HG03066 (cell line): ENCODE data around the gene ERN1.
"Not testable (repeated sequence)": the region's sequence is repeated elsewhere in the genome, so short reads cannot be mapped to it uniquely, and the experiment has no call there.

ENCODE experiments used
- ATAC-seq: cut with Tn5 transposase; IDR thresholded peaks from one replicate; pipeline ENCODE4 v1.9.1; 2021; ENCODE audit warnings: low read depth; ENCODE audit not compliant: unreplicated experiment

The ERN1 gene

DNA sequence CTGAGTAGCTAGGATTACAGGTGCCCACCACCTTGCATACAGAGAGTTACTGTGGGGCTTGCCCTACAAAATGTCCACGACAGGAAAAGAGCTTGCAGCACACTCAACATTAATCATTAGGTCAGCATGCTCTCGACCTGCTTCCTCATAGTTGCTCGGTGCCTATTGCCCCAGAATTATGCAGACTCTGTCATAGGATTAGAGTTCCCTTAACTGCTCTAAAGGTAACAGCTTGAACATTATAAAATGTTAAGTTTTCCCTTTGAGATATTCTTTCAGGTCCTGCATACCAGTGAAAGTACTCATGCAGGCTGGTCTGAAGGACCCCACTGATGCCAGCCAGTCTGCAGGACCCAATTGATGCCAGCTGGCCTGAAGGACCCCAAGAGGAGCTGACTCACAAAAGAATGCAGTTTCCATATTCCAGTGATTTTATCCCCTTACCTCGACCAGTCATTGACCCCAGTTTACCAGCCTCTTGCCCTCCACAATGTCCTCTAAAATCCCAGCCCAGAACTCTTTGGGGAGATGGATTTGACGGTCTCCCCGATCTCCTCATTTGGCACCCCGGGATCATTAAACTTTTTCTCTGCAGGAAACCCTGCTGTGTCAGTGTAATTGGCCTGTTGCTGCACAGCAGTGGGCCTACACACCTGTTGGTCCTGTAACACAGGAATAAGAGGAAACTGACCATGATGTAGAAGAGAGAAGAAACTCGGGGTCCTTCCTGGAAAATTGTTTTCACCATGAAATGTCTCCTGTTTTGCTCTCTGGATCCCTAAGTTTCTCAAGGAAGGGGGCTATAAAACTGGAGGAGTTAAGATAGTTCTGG is 120.2 kb downstream of the ERN1 start:
- no peak for ATAC-seq

DNA sequence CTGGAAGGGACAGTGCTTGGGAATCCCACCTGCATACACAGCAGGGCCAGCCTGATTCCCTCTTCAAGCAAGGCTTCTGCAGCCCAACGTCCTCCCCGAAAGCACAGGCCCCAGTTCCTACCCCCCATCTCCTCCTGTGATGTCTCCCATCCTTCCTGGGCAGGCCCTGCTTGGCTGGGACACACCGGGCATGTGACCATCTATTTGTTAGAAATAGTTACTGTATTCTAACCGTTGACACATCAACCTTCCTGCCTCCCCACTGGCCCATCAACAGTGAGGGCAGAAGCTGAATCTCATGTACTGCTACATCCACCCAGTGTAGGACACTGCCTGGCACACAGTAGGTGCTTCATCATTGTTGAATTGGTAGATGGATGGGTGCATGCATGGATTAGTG is 121.1 kb downstream of the ERN1 start:
- ATAC-seq, result no peak

DNA sequence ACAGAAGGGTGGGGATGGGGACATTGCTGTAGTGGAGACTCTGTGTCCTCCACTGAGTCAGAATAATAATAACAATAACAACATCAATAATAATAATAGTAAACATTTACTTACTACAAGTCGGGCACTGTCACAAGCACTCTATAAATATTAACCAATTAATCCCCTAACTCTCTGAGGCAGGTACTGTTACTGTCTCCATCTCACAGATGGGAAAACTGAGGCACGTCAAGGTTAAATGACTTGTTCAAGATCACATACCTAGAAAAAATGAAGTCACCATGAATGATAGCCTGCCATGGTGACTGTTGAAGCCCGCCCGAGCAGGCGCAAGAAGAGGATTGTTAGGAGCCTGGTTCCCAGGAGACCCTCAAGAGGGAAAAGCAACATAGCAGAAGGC is 121.6 kb downstream of the ERN1 start:
- ATAC-seq, result no peak

DNA sequence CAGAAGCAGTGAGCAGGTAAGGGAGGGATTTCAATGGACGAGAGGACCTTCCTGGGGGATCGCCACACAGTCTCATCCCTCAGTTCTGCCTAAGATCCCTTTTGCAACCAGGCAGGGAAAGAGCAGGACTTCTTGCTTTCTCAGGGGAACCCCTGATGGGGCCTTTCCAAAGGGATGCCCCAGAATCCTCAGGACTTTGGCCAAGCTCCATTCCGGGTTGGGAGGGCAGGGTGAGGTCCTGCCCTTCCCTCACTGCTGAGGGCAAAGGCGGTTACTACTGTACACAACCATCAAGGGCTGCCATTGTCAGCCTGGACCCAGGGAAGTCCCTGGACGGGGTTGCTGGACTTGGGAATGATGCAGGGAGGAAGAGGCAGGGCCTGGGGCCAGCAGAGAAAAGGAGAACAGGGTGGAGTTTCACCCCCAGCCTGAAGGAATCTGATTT is 122.1 kb downstream of the ERN1 start:
- ATAC-seq, result no peak

DNA sequence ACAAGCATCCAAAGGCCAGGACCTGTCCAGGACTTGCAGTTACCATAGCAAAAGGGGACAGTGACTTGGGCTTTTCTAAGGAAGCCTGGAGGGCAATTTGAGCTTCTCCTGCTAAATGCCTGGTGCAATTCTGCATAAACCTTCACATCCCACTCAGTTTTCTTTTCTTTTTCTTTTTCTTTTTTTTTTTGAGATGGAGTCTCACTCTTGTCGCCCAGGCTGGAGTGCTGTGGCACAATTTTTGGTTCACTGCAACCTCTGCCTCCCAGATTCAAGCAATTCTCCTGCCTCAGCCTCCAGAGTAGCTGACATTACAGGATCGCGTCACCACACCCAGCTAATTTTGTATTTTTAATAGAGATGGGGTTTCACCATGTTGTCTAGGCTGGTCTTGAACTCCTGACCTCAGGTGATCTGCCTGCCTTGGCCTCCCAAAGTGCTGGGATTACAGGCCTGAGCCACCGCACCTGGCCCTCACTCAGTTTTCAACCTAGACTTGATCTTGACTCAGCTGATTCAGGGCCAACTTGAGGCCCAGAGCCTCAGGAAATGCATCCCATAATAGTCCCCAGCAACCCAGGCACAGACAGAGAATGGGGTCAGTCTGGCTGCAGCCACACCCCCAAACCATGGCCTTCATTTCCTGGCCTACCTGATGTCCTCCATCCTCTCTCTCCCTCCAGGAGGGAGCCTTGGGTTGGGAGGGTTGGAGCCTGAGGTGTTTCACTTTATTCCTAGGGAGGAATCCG is 122.7 kb downstream of the ERN1 start:
- not testable (repeated sequence) for ATAC-seq

DNA sequence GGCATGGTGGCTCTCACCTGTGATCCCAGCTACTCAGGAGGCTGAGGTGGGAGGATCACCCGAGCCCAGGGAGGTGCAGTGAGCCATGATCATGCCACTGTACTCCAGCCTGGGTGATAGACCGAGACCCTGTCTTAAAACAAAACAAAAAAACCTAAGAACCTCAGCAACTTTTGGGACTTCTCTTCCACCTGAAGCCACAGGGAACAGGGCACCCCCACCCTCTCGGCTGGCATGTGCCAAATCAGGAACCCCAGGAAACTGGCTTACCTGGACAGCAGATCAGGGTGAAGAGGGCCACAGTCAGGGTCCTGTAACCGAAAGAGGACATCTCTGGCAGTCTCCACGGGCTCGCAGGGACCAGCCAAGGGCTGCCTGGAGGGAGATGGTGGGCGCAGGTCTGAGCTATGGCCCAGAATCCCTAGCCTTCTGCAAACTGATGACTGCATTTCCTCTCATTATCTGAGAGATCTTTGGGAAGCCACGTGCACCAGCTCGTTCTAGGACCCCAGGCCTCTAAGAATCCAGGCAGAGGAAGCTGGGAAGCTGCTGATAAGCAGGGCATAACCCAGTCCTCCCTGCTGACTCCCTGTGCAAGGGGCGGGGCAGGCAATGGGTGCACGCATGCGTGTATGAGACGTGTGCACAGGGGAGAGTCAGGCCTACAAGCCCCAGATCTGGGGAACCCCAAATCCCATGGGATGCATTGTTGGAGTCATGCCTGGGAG is 123.4 kb downstream of the ERN1 start:
- no peak for ATAC-seq

DNA sequence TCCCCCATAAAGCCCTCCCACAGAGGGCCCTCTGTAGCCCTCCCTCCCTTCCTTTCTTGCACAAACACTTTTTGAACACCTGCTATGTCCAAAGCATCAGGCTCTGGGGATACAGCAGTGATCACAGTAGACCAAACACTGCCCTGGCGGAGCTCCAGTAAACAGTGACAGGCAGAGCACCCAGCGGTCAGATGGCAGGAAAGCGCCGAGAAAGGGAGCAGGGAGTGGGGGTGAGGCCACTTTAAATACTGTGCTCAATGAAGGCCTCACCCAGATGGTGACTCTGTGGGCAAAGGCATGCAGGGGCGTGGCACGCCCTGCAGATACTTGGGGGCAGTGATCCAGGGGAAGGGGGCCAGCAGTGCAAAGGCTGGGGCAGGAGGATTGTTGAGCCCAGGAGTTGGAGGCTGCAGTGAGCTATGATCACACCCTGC is 124.2 kb downstream of the ERN1 start:
- ATAC-seq, result no peak

DNA sequence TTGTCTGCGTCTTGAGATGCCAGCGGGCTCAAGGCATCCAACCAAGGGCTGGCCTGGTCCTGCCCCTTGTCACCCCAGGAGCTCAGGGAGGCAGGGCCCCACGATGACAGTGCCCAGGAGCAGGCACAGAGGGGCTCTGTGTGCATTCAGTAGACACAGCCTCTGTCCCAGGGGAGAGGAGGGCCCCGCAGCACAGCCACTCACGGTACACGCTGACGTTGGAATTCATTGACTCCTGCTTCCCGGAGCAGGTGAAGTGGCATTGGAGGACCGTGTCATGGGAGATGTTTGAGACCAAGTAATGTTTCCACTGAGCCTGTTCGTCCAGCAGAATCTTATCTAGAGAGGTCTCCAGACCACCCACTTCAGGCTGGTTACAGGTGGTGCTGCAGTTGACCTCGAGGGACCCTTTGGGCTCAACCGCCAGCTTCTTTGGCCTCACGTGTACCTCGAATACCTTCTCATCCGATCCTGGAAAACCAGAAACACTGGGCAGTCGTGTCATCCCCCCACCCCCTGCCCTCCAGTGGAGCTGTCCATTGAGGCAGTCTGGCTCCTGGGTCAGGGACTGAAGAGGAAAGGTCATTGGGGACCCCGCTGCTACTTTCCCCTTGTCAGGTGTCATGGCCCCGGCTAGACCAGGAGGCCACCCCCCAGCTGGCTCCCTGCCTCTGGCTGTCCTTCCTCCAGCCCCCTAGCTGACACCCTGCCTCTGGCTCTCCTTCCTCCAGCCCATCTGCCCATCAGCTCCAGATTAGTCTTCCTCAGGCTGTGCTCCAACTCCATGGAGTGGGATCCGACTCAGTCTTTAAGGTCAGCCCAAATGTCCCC is 124.8 kb downstream of the ERN1 start:
- ATAC-seq, result no peak

DNA sequence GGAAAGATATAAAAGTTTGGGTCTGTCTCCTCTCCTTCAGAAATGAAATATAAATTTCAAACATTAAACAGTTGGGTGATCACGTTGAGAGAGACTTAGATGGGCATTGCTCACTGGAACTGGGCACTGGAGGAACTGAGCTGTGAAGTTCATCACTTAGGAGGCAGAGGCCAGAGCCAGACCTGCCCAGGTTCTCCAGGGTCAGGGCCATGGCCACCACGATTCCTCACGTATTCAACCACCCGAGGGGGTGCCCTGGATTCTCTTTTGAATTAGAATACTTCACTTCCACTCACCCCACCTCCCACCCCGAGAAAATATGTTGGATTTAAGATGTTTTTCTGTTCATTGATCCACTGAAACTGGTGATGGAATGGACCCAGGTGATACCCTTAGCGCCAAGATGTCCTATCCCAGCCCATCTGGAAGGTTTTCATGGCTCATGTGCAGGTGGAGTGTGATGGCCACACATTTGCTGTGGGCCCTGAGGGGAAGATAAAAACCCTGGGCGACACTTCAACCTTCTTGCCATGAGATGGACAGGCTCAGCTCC is 125.7 kb downstream of the ERN1 start:
- no peak for ATAC-seq

DNA sequence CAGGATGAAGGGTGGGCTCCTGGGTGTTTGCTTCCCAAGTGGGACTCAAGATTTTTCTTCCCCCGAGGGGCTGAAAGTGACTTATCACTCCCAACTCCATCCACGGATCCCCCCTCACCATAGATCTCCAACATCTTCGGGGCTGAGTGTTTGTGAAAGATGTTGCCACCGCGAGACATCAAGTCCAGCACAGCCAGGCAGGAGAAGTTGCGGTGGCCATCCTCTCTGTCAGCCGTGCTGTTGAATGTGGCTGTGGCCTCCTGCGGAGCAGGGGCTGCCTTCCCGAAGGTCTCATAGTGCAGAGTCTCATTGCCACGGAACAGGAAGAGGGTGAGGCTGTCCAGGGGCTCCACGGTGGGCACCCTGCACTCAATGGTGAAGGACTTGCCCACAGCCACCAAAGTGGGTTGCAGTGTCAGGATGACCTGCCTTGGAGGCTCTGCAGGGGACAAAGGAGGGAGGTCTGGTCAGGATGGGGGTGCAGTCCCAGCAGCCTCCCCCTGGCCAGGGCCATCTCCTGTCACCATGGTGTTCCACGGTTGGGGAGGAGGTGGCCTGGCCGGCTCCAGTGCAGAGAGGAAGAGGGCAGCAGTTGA is 126.3 kb downstream of the ERN1 start:
- no peak for ATAC-seq

DNA sequence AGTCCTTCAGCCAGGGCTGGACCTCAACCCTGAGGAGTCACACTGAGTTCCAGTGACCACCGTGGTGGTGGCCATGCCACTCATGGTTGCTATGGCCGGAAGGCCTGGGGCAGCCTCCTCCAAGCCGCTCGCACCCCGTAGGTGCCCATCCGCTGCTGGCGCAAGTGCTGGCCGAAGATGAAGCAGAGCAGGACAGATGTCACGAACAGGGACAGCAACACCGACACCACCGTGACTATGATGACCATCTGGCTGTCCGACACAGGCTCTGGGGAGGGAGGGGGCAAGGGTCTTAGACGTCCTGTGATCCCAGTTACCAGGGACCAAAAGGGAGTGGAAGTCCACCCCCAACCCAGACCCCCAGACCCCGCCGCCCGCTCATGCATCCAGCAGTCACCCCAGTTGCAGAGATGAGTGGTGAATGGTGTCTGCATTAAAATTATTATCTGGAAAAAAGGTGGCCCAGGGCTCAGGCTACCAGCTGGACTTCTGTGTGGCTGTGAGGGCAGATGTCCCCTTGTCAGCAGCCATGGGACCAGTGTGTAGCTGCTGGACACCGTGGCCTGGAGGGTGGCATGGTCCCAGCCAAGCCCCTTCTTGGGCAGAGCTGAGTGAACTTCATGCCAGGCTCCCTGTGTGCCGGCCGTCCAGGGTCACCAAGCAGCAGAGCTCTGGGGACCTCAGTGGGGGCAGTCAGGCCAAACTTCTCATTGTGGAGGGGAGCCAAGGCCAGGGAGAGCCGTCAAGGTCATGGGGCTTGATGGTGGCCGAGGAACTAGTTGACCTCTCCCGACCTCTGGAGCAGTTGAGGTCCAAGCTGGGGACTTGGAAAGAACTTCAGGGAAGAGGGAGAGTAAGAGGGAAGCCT is 127.1 kb downstream of the ERN1 start:
- no peak for ATAC-seq

DNA sequence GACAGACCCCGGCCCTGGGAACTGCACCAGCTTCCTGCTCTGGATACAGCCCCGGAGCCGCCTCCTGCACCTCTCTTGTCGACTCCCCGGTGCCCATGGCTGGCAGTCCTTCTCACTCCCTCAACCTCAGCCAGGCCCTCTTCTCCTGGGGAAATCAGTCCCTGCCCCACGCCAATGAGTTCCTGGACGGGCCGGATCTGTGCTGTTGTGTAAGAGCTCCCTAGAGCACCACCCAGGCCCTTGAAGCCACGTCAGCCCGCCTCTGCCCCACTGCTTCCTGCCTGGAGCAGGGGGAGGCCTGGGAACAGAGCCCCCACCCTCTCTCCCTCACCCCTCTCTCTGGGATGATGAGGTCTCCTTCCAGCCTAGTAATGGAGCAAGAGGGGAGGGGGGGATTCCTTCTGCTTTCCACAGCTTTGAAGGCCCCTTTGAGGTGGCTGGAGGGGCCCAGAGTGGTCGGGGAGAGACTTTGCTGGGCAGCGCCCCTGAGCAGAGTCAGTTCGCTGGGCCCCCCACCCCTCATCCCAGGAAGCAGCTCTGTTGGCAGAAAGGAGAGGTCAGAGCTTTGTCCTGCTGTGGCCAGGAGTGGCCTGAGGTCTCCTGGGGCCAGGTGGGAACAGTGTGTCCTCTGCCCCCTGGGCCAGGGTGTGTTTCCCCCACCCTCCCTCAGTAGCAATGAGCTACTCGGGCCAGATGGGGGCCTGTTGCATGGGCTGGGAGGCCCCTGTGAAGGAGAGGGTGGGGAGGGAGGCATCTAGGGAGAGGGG is 128.0 kb downstream of the ERN1 start:
- no peak for ATAC-seq

DNA sequence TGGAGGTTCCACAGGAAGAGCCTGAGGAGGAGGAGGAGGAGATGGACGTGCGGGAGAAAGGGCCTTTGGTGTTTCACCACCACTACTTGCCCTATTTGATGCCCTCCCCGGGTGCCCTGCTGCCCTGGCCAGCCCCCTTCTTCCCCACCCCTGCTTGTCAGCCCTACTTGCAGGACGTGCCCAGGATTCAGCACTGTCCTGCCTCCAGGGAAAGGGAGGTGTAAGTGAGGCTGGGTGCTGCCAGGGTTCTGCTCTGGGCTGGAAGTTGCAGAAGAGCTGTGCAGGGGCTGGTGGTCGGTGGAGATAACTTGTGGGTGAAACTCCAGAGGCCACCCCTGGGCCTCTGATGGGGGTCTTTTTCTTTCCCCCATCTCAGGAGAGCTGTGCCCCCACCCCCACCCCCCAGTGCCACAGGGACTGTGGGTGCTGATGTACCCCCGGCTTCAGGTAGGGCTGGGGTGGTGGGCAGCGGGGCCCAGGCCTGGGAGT is 128.8 kb downstream of the ERN1 start:
- ATAC-seq, result no peak

DNA sequence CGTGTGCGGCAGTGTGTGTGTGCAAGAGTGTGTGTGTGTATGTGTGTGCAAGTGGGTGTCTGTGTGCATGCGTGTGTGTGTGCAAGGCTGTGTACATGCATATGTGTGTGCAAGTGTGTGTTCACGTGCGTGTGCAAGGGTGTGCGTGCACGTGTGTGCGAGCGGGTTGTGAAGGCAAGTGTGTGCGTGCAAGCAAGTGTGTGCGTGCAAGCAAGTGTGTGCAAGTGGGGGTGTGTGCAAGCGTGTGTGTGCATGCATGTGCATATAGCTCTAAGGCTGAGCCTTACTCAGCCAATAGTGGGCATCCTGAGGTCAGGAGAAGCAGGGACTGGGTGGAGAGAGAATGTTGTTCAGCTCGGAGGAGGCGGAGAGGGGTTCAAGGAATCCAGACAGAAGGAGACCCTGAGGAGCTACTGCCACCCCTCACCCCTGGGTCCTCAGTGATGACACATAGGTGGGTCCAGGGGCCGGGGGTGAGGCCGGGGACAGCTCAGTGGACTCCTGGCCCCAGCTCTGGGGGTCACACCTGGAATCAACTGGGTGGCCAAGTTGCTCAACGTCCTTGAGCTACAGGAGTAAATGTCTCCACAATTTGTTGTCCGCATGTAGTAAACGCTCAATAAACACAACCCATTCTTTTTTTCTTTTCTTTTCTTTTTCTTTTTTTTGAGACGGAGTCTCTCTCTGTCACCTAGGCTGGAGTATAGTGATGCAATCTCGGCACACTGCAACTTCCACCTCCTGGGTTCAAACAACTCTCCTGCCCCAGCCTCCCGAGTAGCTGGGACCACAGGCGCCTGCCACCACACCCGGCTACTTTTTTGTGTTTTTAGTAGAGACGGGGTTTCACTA is 130.0 kb downstream of the ERN1 start:
- no peak for ATAC-seq

DNA sequence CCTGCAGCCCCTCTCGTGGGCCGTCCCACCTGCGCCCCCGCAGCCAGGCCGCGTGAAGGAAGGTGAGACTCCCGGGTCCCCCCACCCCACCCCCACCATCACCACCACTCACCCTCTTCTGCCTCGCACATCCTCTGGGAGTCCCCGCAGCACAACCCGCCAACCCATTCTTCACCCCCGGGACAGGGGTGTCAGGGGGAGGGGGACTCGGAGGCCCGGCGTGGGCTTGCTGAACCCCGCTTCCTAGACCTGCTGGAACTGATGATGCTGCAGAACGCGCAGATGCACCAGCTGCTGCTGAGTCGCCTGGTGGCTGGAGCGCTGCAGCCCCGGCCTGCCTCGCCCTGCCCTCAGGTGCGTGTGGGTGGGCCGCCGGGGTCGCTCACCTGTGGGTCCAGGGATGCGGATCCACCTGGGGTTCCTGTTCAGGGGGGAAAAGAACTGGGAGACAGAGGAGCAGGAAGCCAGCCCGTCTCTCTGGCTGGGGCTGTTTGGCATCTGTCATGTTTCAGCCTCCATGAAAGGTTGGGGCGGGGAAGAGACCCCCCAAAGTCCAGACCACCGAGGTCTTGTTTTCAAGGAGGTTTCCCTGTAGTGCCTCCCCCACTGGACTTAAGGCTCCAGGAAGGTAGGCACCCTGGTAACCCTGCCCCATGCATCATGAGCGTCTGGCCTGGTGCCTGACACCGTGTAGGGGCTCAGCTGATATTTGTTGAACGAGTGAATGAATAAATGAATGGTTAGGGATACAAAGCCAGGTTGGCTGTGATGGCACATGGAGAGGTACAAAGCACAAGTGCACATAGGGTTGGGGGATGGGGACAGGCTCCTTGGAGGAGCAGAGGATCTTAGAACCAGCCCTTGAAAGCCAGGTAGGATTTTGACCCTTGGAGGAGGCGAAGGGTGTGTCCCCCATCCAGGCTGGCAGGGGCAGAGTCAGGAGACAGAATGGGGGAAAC is 130.9 kb downstream of the ERN1 start:
- ATAC-seq, result no peak
